Fibroblast of mammary gland (primary cell): ENCODE measurements around the gene HM13.
A peak's percentile ranks its signal among the peaks of the same experiment; 100 is the strongest.

Experiments
- DNase-seq: peaks from one replicate; pipeline ENCODE4 v3.0.0-alpha.2; 2010; ENCODE audit warnings: low read depth
- H3K4me3 ChIP-seq: 2 replicates; pipeline ENCODE4 v1.5.1; 2011; ENCODE audit warnings: low read depth, mild to moderate bottlenecking, low read length, moderate library complexity; ENCODE audit not compliant: control insufficient read depth
- TF ChIP-seq, protein P1 (sequence below): conservative IDR thresholded peaks from 2 replicates; pipeline ENCODE4 v1.5.1; 2011; ENCODE audit warnings: low read depth, low read length, inconsistent platforms; ENCODE audit not compliant: control insufficient read depth, insufficient read depth

The HM13 gene

DNA sequence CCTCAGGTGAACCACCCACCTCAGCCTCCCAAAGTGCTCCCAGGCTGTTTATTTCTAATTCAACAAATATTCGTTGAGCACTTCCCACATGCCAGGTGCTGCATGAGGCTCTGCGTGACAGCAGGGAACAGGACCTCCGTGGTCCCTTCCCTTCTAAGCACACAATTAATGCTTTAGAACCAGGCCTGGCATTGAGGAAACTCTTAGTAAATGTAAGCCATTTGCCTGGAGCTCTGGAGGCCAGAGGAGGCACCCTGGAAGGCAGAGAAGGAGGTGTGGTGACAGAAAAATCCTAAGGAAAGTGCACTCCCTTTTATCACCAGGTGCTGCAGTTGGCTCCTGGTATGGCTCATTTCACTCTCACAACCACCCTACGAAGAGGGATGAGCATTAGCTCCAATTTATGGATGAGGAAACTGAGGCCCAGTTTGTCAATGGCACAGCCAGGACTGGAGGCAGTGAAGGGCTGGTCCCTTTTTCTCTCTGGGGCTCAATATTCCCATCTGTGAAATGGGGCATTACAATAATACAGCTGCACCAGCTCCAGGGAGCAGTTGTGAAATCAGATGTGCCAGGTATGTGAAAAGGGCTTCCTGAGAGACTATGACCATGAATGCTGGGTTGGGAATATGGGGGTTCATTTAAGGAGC lies 82.7 kb downstream of the HM13 start:
- TF ChIP-seq, protein P1, sequence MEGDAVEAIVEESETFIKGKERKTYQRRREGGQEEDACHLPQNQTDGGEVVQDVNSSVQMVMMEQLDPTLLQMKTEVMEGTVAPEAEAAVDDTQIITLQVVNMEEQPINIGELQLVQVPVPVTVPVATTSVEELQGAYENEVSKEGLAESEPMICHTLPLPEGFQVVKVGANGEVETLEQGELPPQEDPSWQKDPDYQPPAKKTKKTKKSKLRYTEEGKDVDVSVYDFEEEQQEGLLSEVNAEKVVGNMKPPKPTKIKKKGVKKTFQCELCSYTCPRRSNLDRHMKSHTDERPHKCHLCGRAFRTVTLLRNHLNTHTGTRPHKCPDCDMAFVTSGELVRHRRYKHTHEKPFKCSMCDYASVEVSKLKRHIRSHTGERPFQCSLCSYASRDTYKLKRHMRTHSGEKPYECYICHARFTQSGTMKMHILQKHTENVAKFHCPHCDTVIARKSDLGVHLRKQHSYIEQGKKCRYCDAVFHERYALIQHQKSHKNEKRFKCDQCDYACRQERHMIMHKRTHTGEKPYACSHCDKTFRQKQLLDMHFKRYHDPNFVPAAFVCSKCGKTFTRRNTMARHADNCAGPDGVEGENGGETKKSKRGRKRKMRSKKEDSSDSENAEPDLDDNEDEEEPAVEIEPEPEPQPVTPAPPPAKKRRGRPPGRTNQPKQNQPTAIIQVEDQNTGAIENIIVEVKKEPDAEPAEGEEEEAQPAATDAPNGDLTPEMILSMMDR: no peak
- no peak overlapping the region for H3K4me3 ChIP-seq
- DNase-seq: no peak

DNA sequence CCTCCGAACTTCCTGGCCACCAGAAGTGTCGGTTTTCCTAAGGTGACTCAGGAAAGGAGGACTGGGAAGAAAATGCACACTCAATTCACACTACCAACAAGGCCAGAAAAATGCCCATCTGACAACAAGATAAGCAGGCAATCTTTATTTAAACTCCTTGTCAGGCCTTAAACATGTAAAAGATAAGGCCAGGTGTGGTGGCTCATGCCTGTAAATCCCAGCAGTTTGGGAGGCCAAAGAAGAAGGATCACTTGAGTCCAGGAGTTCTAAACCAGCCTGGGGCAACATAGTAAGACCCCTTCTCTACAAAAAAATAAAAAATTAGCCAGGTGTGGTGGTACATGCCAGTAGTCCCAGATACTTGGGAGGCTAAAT lies 83.2 kb downstream of the HM13 start:
- TF ChIP-seq, protein P1: no peak
- no peak for DNase-seq
- H3K4me3 ChIP-seq: no peak overlapping the region

DNA sequence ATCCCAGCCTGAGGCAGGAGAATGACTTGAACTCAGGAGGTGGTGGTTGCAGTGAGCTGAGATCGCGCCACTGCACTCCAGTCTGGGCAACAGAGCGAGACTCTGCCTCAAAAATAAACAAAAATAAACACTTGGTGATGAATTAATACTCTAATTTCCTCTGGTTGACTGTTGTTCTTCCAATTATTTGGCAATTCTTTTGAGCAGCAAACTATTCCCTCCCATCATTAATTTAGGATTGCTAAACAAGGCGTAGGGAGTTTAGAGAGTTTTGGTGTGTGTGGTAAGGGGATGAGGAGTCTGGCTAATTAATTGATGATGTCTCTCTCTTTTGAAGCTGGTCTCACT lies 88.2 kb downstream of the HM13 start:
- no peak overlapping the region for H3K4me3 ChIP-seq
- no peak for DNase-seq
- TF ChIP-seq, protein P1: no peak

DNA sequence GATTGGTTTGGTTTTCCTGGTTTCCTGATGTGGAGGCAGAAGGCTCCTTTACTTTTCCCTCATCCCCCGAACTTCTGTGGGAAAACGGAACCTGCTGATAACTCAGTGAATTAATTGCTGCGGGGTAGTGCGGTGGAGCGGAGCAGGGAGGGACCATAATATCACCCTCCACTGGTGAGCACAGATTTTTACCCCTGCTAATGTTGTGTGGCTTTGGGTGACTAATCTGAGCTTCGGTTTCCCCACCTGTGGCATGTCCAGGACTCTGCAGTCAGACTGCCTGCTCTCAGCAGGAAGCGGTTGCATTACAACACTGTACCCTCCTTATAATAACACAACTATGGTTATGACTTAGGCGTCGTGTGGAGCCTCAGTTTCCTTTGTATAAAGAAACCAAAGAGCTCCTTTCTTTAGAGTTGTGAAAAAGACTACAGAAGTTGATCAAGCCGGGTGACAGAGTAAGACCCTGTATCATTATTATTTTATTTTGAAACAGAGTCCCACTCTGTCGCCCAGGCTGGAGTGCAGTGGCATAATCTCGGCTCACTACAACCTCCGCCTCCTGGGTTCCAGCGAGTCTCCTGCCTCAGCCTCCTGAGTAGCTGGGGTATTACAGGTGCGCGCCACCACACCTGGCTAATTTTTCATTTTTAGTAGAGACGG lies 88.7 kb downstream of the HM13 start:
- DNase-seq: peak; percentile 82
- TF ChIP-seq, protein P1: no peak
- no peak overlapping the region for H3K4me3 ChIP-seq

DNA sequence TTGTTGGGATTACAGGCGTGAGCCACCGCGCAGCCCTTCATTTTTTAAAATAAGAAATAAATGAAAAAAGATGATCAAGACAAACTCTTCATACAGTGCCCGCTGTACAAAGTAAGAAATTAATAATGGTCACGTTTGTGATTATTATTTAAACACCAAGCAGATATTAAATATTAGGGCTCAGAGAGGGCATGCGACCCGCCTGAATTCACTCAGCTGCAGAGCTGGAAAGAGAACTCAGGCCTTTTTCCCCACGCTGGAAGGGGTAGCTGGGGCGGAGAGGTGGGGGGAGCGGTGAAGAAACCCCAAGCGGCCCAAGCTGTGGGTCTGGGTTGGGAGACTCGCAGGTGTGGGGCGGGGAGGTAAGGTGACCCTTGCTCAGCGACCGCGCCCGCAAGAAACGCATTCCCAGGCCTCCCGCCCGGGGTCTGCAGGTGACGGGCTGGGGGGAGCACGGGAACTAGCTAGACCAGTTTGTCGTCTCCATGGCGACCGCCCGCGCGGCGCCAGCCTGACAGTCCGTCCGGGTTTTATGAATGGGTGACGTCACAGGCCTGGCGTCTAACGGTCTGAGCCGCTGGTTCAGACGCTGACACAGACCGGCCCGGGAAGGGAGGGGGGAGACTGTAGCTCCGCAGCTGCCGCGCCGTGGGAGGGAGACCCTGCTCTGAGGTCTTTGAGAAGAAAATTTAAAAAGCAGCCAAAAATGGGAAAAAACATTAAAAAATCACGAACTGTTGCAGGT lies 89.8 kb downstream of the HM13 start:
- H3K4me3 ChIP-seq: peak overlapping the region; percentile 92
- TF ChIP-seq, protein P1: no peak
- DNase-seq: peak; percentile 94

DNA sequence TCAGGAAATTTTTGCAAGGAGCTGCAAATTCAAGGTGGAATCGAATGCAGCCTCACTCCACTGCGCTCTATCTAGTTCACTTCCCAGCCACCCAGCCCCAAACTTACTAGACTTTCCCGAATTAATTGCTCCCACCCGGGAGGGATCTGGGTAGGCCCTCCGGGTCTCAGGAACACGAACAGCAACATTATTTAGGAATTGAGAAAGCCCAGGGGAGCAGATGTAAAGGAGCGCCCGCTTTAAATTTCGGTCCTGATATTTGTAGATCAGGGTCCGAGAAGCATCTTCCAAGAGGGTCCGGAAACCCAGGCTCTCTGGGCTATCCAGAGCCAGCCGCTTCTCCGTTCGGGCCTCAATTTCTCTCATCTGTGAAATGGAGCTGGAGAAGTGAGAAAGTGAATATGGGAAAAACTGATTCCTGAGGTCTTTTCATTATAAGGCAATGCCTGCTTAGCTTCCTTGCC lies 90.4 kb downstream of the HM13 start:
- peak overlapping the region; percentile 92 for H3K4me3 ChIP-seq
- no peak for DNase-seq
- TF ChIP-seq, protein P1: no peak
